Nephron (organoid): ENCODE results near the gene ZBTB16.

ENCODE experiments used
- H3K27ac Mint-ChIP-seq, 3 experiments: 2 replicates each; pipeline ENCODE4 v1.8.0; 2020; ENCODE audit warnings: mixed read lengths in 3 of 3, mild to moderate bottlenecking in 2 of 3, moderate library complexity in 1 of 3
- H3K27me3 Mint-ChIP-seq: 2 replicates; pipeline ENCODE4 v1.8.0; 2021; ENCODE audit warnings: low read depth, mild to moderate bottlenecking, moderate library complexity, mixed read lengths
- H3K36me3 Mint-ChIP-seq: 2 replicates; pipeline ENCODE4 v1.8.0; 2020; ENCODE audit warnings: low read depth, mixed read lengths
- H3K4me1 Mint-ChIP-seq: 2 replicates; pipeline ENCODE4 v1.8.0; 2020; ENCODE audit warnings: mixed read lengths
- H3K4me3 Mint-ChIP-seq, 3 experiments: 2 replicates each; pipeline ENCODE4 v1.8.0; 2020; ENCODE audit warnings: mild to moderate bottlenecking in 3 of 3, mixed read lengths in 3 of 3, moderate library complexity in 2 of 3
- H3K9me3 Mint-ChIP-seq: 2 replicates; pipeline ENCODE4 v1.8.0; 2020; ENCODE audit warnings: mixed read lengths
- TF ChIP-seq, protein P1 (sequence below), 3 experiments: fragments of 200-600 bp; sonication (generic); IDR thresholded peaks; one replicate each; pipeline ENCODE4 v1.5.0; 2021; ENCODE audit warnings: antibody characterized with exemption in 3 of 3; ENCODE audit not compliant: unreplicated experiment in 3 of 3

ZBTB16 gene

DNA sequence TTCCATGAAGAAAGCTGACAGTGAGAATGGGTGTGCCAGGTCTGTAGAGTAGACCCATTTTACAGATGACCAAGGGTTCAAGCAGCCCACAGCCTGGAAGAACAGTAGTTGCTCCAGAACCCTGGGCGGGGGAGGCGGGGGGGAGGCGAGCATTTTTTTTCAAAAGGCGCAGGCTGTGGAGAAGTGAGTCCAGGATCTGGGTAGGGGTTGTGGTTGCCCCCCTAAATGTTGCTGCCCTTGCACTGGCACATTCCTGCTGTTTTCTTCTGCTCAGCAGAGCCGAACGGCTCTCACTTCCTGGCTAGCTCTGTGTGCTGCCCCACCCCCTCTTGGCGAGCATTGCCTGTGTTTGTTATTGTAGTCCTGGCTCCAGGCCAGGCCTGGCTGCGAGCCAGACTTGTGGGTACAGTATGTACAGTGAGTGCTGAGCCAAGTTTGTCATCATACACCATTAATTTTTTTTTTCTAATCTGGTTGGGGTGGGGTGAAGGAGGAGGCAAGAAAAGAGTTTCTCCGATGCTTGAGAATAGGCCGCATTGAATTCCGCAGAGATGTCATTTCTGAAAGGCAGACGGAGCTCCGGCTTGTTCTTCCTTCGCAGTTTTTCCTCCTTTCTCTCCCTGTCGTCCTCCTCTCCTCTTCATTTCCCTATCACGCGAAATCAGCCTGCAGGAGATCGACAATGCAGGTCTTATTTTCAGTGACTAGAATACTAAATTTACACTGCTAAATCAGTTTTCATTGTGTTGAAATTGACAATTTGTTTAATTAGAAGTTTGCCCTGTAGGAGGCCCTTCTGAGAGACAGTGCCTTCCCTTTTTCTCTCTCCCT lies 100.5 kb downstream of the ZBTB16 start:
- peak overlapping the region; percentile 18 to 35 (median 20) for H3K4me3 Mint-ChIP-seq

DNA sequence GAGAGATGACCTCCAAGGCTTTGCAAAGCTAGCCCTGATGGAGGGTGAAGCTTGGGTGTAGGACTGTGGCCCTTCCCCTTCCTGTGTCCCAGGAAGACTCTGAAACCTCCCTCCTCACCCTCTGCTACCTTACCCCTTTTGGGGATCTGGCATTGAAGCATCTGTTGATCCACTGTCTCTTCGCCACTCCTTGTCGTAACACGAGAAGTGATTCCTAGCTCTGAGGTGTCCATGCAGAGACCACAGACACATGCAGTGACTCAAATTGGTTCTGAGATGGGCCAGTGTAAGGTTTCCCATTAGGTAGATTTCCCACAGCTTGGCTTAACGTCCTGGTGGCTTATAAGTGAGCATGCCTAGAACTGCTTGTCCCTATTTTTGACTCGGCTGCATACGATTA lies 101.4 kb downstream of the ZBTB16 start:
- peaks cover 78% of the 10 kb centered on the region for H3K4me1 Mint-ChIP-seq
- TF ChIP-seq, protein P1, sequence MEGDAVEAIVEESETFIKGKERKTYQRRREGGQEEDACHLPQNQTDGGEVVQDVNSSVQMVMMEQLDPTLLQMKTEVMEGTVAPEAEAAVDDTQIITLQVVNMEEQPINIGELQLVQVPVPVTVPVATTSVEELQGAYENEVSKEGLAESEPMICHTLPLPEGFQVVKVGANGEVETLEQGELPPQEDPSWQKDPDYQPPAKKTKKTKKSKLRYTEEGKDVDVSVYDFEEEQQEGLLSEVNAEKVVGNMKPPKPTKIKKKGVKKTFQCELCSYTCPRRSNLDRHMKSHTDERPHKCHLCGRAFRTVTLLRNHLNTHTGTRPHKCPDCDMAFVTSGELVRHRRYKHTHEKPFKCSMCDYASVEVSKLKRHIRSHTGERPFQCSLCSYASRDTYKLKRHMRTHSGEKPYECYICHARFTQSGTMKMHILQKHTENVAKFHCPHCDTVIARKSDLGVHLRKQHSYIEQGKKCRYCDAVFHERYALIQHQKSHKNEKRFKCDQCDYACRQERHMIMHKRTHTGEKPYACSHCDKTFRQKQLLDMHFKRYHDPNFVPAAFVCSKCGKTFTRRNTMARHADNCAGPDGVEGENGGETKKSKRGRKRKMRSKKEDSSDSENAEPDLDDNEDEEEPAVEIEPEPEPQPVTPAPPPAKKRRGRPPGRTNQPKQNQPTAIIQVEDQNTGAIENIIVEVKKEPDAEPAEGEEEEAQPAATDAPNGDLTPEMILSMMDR (IDR thresholded peaks at IDR 0.05; ENCODE audit: unreplicated experiment in 3 of 3) = no peak
- peak overlapping the region in 2 of 3 experiments; percentile 65 to 71 for H3K27ac Mint-ChIP-seq
- no peaks in the 10 kb centered on the region for H3K36me3 Mint-ChIP-seq
- H3K27me3 Mint-ChIP-seq = peaks cover 67% of the 10 kb centered on the region
- no peaks in the 10 kb centered on the region for H3K9me3 Mint-ChIP-seq
- H3K4me3 Mint-ChIP-seq = peak overlapping the region in 1 of 3 experiments; percentile 41

More for the DNA sequence above, 100.5 kb downstream of the ZBTB16 start:
- no peaks in the 10 kb centered on the region for H3K36me3 Mint-ChIP-seq
- no peaks in the 10 kb centered on the region for H3K9me3 Mint-ChIP-seq
- TF ChIP-seq, protein P1 (IDR thresholded peaks at IDR 0.05; ENCODE audit: unreplicated experiment in 3 of 3) = no peak
- peak overlapping the region; percentile 32 to 84 (median 69) for H3K27ac Mint-ChIP-seq
- H3K27me3 Mint-ChIP-seq = peaks cover 65% of the 10 kb centered on the region
- H3K4me1 Mint-ChIP-seq = peaks cover 71% of the 10 kb centered on the region

DNA sequence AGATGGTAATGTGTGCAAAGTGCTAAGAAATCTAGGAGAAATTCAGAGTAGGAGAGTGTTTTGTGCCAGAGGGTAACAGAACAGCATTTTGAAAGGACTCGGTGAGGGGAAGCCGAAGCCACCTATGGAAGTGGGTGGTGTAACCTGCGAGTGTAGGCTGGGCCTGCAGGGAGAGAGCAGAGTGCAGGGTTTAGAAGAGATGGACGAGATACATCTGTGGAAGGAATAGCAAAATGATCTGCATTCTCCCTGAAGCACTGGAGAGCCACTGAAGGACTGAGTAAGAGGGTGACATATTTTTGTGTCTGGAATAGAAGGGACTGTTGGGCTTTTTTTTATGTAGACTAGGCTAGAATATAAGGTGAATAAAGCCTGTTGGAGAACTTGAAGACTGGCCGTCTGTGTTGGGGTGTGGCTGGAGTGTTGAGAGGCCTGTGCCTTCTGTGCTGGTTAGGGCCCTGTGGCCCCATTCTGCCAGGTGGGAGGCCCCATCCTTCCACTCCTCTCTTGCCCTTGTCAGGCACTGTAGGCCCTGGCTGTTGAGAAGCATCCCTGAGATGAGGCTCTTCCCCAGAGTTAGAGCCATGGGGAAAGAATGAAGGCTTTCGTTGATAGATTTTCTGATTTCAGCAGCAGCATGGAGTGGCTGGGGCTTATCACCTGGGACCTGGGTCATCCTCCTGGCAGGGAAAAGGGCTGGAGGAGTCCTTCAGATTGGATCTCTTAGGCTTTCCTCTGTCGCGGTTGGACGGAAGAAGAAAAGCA lies 102.2 kb downstream of the ZBTB16 start:
- Mint-ChIP-seq H3K36me3 (no peaks in the 10 kb centered on the region), H3K27ac (peak overlapping the region; percentile 39 to 71 (median 65)), H3K4me3 (peak overlapping the region in 2 of 3 experiments; percentile 22 to 41), H3K4me1 (peaks cover 85% of the 10 kb centered on the region), H3K27me3 (peaks cover 66% of the 10 kb centered on the region), H3K9me3 (no peaks in the 10 kb centered on the region)
- TF ChIP-seq, protein P1 (IDR thresholded peaks at IDR 0.05; ENCODE audit: unreplicated experiment in 3 of 3) = no peak

DNA sequence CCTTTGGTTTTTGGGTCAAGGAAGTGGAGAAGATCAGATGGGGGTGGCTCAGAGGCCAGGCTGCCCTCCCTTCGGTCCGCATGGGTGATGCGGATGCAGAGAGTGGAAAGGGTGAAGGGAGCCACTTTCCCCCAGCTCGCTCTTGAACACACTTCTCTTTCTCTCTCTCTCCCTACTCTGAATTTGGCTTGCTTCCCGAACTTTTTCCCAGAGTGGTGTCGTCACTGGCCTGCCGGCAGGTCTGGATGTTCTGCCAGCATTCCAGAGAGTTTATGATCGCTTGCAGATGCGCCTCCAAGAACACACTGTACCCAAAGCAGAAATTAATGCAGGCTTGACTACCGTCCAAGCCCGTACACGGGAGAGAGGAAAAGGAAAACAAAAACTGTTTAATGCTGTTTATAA lies 103.2 kb downstream of the ZBTB16 start:
- TF ChIP-seq, protein P1 (IDR thresholded peaks at IDR 0.05; ENCODE audit: unreplicated experiment in 3 of 3) = no peak
- H3K9me3 Mint-ChIP-seq = no peaks in the 10 kb centered on the region
- H3K27me3 Mint-ChIP-seq = peaks cover 65% of the 10 kb centered on the region
- peaks cover 92% of the 10 kb centered on the region for H3K4me1 Mint-ChIP-seq
- peak overlapping the region; percentile 6 to 63 (median 58) for H3K4me3 Mint-ChIP-seq
- H3K36me3 Mint-ChIP-seq = no peaks in the 10 kb centered on the region
- H3K27ac Mint-ChIP-seq = peak overlapping the region; percentile 54 to 86 (median 70)

DNA sequence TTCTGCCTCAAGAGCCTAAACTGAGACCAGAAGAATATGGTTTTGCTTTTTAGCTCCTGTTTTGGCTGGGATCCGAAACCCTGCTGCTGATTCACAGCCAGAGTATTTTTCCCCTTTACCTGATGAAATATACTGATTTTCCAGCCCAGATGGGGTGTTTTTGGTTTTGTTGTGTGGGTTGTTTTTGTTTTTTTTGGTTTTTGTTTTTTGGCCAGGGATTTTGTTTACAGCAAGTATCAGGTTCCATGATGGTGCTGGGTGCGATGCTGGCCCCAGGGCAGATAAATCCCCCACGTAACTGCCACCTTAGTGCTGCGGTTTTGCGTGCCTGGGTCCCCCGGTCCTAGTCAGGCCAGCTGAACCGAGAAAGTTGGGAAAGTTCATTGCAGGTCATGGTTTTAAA lies 103.7 kb downstream of the ZBTB16 start:
- peaks cover 92% of the 10 kb centered on the region for H3K4me1 Mint-ChIP-seq

More for the DNA sequence above, 103.7 kb downstream of the ZBTB16 start:
- Mint-ChIP-seq H3K9me3 (no peaks in the 10 kb centered on the region), H3K27ac (peak overlapping the region; percentile 54 to 86 (median 70)), H3K27me3 (peaks cover 65% of the 10 kb centered on the region), H3K4me3 (peak overlapping the region in 1 of 3 experiments; percentile 22), H3K36me3 (no peaks in the 10 kb centered on the region)
- TF ChIP-seq, protein P1 (IDR thresholded peaks at IDR 0.05; ENCODE audit: unreplicated experiment in 3 of 3) = no peak
